Dermis microvascular lymphatic vessel endothelial cell (primary cell): ENCODE results near the gene KLF9. TPM values are rescaled to one million over a fixed set of nuclear protein-coding genes. Genes with fewer than 3 reads are reported as not detected.
A peak's percentile ranks its signal among the peaks of the same experiment; 100 is the strongest.

ENCODE experiments used
- DNase-seq, 2 donors: peaks; one replicate each; pipeline versions ENCODE4 v3.0.0 to v3.0.0-alpha.2; 2010; ENCODE audit warnings: low read depth in 2 of 2
- total RNA-seq: library from RNA; depleted of rRNA; stranded (reverse); fragments of >200 nt; gene quantifications from 2 replicates; pipeline ENCODE4 v1.2.1, GENCODE V29; 2014

KLF9 gene
- total RNA-seq, 1 donor from 2014 or later: 16.7 TPM

DNA sequence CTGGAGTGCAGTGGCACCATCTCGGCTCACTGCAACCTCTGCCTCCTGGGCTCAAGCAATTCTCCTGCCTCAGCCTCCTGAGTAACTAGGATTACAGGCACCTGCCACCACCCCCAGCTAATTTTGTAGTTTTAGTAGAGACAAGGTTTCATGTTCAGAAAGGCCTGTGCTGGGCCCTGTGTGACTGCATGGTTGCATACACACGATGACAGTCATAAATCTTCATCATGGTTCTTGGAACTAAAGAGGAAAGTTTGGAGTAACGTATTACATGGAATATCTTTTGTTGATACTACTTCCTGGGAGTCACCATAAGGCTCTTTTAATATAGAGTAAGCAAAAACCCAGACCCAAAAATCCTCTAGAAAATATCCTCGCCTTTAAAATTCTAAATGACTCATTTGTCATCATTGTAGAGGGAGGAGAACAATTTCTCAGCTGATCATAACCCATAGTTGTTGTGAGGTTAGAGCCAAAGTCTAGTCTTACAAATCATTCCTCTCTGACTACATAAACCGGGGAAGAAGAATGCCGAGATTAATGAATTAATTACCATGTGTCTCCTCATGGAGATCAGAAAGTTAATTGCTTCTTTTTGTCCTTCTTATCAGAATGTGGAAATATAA lies 47.0 kb downstream of the KLF9 start:
- no peak for DNase-seq

DNA sequence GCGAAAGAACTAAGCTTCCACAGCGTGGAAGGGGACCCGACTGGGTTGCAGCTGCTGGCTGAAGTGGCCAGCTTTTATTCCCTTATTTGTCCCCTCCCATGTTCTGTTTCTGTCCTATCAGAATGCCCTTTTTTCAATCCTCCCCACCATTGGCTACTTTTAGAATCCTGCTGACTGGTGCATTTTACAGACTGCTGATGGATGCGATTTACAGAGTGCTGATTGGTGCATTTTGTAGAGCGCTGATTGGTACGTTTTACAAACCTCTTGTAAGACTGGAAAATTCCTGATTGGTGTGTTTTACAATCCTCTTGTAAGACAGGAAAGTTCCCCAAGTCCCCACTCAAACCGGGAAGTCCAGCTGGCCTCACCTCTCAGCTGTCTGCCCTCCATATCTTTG lies 50.7 kb downstream of the KLF9 start:
- DNase-seq: no peak

DNA sequence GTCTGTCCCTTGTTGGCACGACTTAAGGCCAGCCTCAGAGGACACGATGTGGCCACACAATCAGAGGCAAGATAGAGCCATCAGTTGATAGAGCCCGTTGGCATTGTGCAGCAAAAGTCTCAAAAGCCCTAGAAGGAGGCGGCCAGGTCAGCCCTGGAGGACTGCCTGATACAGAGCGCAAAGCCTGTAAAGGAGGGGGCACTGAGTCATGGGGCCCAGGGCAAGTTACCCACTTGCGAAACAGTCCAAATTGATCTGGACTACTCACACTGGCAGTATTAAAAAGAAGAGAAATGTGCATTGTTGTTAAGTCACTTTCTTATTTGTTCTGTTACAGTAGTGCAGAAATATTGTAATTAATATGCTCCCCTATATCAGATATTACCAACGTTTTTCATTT lies 51.5 kb downstream of the KLF9 start:
- no peak for DNase-seq

DNA sequence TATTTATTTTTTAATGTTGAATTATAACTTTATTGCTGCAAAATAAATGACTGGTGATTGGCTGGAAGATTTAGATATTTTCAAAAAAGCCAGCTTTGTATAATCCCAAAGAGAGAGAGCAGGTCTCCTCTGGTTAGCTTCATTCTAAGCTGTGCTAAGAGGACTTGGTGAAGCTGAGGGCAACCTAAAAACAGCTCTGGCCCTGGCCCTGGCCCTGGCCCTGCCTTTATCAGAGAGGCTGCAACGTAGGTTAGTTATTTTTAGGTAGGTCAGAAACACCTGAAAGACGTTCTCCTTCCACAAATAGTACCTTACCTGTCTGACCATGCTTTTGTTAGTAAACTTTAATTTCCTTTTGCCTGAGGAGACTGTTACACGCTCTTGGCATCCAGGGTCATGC lies 58.7 kb downstream of the KLF9 start:
- no peak for DNase-seq

DNA sequence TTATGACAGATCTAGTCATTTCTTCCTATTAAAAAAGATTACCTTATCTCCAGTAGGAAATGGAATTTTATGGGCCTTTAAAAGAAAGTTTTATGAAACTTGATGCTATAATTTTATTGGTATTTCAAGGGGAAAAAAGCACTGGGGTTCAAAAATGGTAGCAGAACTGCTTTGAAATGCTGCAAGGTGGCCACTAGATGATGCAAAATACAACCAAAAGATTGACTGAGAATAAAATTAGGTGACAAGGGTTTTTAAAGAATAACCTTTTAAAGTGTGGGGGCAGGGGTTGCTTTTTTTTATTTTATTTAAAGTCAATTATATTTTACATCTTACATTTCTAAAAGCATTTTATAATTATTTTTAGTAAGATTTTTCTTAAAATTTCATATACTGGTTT lies 61.7 kb downstream of the KLF9 start:
- peak; percentile 11 to 28 for DNase-seq

DNA sequence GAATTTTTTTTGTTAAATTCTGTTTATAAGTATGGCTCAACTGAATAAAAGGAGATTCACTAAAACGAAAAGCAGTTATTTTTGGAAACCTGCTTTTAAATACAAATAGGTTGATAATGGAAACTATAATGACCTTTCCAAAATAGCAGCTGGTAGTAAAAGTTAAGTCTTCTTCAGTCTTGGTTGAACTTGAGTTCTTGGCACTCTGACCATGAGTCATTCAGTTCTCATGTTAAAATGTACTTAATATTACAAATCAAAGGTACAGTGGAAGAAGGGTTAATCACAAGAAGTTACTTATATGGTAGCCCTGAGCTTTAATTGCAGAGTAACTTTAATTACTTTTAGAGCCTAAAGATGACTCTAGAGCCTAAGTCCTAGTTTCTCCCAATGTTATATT lies 62.1 kb downstream of the KLF9 start:
- DNase-seq: no peak

DNA sequence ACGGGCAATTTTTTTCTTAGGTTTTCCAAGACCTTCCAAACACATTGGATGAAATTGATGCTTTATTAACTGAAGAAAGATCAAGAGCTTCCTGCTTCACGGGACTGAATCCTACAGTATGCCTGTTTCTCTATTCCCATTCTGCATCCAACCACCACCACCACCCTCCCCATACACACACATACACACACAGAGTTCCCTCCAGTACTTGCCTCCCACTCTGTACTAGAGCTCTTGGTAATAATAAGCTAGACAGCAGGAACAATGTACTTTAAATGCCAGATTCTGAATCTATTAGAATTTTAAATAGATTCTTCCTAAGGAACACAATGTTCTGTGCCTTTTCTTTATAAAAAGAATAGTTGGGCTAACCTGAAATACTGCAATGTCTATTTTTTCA lies 67.4 kb downstream of the KLF9 start:
- DNase-seq: no peak

DNA sequence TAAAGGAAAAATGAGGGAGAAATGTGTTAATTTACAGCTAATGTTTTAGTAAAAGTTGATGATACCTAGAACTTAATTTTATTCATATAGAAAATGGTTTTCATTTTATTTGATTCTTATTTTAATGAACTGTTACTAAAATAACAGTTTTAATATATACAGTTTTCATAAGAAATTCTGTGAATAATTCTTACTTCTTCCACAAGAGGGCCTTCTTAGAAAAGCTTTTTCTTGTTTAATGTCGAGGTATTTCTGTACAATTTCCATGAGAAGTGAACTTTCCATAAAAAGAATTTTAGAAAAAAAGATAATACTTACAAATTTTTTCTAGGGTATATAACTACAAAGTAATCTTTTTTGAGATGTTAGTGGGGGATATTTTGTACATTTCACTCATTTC lies 73.9 kb downstream of the KLF9 start:
- DNase-seq: peak; percentile 10 to 44

Other genes starting within 250 kb of the KLF9 start
- gene SMC5, start 155.7 kb downstream of the KLF9 start, total RNA-seq: 11.4 and 15.5 TPM in 2 replicates